G401.6 (cell line): ENCODE data around the gene NMNAT2.
A peak's percentile ranks its signal among the peaks of the same experiment; 100 is the strongest.
"Not testable (repeated sequence)": the region's sequence is repeated elsewhere in the genome, so short reads cannot be mapped to it uniquely, and the experiment has no call there.

Source experiments
- FAIRE-seq: peaks from 2 replicates; lab custom pipeline; 2012; peaks lifted over from hg19 to GRCh38; lab: Jason Lieb, UNC

NMNAT2 gene

GRCh38 chr1:183417772-183418491 is at the start of gene NMNAT2:
TSS of gene NMNAT2 (minus strand) at chr1:183418380. CDS start at chr1:183418267, 113 bp downstream.
- FAIRE-seq, result no peak

GRCh38 chr1:183467687-183468086 is 49.5 kb upstream of the NMNAT2 start:
- no peak for FAIRE-seq

- FAIRE-seq, result no peak
These were observed 48.6 kb upstream of the NMNAT2 start for GRCh38 chr1:183466781-183467180.

GRCh38 chr1:183463566-183463965 is 45.4 kb upstream of the NMNAT2 start:
- FAIRE-seq, result no peak

GRCh38 chr1:183461350-183461749 is 43.2 kb upstream of the NMNAT2 start:
- no peak for FAIRE-seq

- FAIRE-seq, result no peak
These were observed 42.4 kb upstream of the NMNAT2 start for GRCh38 chr1:183460596-183460995.

- FAIRE-seq, result no peak
These were observed 39.3 kb upstream of the NMNAT2 start for GRCh38 chr1:183457449-183457848.

GRCh38 chr1:183456826-183457225 is 38.6 kb upstream of the NMNAT2 start:
- FAIRE-seq, result no peak

- no peak for FAIRE-seq
These were observed 36.2 kb upstream of the NMNAT2 start for GRCh38 chr1:183454377-183454776.

GRCh38 chr1:183450093-183450492 is 31.9 kb upstream of the NMNAT2 start:
- peak; percentile 52 for FAIRE-seq

- no peak for FAIRE-seq
These were observed 31.1 kb upstream of the NMNAT2 start for GRCh38 chr1:183449223-183449770.

GRCh38 chr1:183444243-183444642 is 26.1 kb upstream of the NMNAT2 start:
- no peak for FAIRE-seq

GRCh38 chr1:183443466-183443865 is 25.3 kb upstream of the NMNAT2 start:
- FAIRE-seq, result no peak

GRCh38 chr1:183443011-183443410 is 24.8 kb upstream of the NMNAT2 start:
- FAIRE-seq, result no peak

GRCh38 chr1:183438060-183438459 is 19.9 kb upstream of the NMNAT2 start:
- FAIRE-seq, result no peak

GRCh38 chr1:183435497-183435896 is 17.3 kb upstream of the NMNAT2 start:
- FAIRE-seq, result no peak

GRCh38 chr1:183433703-183434102 is 15.5 kb upstream of the NMNAT2 start:
- no peak for FAIRE-seq

- FAIRE-seq, result no peak
These were observed 14.3 kb upstream of the NMNAT2 start for GRCh38 chr1:183432548-183432875.

- FAIRE-seq, result no peak
These were observed 13.8 kb upstream of the NMNAT2 start for GRCh38 chr1:183431840-183432547.

GRCh38 chr1:183427591-183427990 is 9.4 kb upstream of the NMNAT2 start:
- not testable (repeated sequence) for FAIRE-seq

GRCh38 chr1:183424691-183425090 is 6.5 kb upstream of the NMNAT2 start:
- no peak for FAIRE-seq

- no peak for FAIRE-seq
These were observed 5.4 kb upstream of the NMNAT2 start for GRCh38 chr1:183423541-183423940.

- FAIRE-seq, result no peak
These were observed 1.2 kb upstream of the NMNAT2 start for GRCh38 chr1:183419399-183419798.

- FAIRE-seq, result no peak
These were observed 516 bp upstream of the NMNAT2 start for GRCh38 chr1:183418696-183419095.
